ENCODE data around the gene MAP2K6. TPM values are rescaled to one million over a fixed set of nuclear protein-coding genes. Genes with fewer than 3 reads are reported as not detected.
A peak's percentile ranks its signal among the peaks of the same experiment; 100 is the strongest.

The MAP2K6 gene
- total and polyA plus RNA-seq, 2 of the 8 experiments (the other 6 are each of a cell fraction or from before 2014, with no cell fraction given), result 11.0 to 44.1 TPM

DNA sequence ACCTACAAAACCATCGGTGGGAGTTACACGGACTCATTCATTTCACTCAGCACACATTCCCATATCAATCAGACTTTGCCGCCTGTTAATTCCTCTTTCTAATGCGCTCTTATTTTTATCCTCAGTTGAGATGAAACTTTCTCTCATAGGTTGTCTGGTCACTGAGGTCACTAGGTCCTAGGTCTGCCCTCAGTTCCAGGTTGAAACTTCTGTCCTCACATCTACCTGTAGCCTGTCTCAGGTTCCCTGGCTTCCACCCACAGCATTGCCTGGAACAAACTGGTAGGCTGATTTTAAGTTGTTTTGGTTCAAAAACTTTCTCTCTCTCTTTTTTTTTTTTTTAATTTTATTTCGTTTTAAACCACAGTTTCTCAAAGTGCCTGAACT, 119.7 kb downstream of the MAP2K6 start:
- H3K56ac ChIP-seq (replicated peaks; ENCODE audit: insufficient read length, low read depth, low read length), result no peak overlapping the region
- POLR2A ChIA-PET (ENCODE audit: partially characterized antibody), result interaction anchor here (0.9 kb wide), 1 partner anchor 1494 kb away, joined by 3 read pairs; no protein-coding TSS in a partner anchor
- TF ChIP-seq EP300 (IDR thresholded peaks at IDR 0.05; ENCODE audit: borderline replicate concordance in 1 of 2, low read depth in 2 of 2, low read length in 2 of 2) (no peak), CHD1 (IDR thresholded peaks at IDR 0.05; ENCODE audit: low read depth, low read length) (no peak), SP1 (IDR thresholded peaks at IDR 0.05; ENCODE audit: low read depth, low read length) (no peak), CBX8 (IDR thresholded peaks at IDR 0.05; ENCODE audit: borderline replicate concordance, low read depth, low read length) (no peak), POU5F1 (IDR thresholded peaks at IDR 0.05; ENCODE audit: low read depth, low read length) (no peak), GABPA (IDR thresholded peaks at IDR 0.05; ENCODE audit: borderline replicate concordance, insufficient read depth, low read length) (no peak), RNF2 (IDR thresholded peaks at IDR 0.05; ENCODE audit: borderline replicate concordance, low read depth, low read length, missing control alignments, poor library complexity, severe bottlenecking) (no peak)
- TF ChIP-seq, protein P1, sequence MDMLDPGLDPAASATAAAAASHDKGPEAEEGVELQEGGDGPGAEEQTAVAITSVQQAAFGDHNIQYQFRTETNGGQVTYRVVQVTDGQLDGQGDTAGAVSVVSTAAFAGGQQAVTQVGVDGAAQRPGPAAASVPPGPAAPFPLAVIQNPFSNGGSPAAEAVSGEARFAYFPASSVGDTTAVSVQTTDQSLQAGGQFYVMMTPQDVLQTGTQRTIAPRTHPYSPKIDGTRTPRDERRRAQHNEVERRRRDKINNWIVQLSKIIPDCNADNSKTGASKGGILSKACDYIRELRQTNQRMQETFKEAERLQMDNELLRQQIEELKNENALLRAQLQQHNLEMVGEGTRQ (IDR thresholded peaks at IDR 0.05; ENCODE audit: low read length), result no peak
- TF ChIP-seq, protein P2, sequence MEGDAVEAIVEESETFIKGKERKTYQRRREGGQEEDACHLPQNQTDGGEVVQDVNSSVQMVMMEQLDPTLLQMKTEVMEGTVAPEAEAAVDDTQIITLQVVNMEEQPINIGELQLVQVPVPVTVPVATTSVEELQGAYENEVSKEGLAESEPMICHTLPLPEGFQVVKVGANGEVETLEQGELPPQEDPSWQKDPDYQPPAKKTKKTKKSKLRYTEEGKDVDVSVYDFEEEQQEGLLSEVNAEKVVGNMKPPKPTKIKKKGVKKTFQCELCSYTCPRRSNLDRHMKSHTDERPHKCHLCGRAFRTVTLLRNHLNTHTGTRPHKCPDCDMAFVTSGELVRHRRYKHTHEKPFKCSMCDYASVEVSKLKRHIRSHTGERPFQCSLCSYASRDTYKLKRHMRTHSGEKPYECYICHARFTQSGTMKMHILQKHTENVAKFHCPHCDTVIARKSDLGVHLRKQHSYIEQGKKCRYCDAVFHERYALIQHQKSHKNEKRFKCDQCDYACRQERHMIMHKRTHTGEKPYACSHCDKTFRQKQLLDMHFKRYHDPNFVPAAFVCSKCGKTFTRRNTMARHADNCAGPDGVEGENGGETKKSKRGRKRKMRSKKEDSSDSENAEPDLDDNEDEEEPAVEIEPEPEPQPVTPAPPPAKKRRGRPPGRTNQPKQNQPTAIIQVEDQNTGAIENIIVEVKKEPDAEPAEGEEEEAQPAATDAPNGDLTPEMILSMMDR (IDR thresholded peaks at IDR 0.05; ENCODE audit: control extremely low read depth in 1 of 3, insufficient read depth in 1 of 3, low read depth in 1 of 3, low read length in 3 of 3), result no peak

More for the DNA sequence above, 119.7 kb downstream of the MAP2K6 start:
- Histone ChIP-seq H3K4me2 (ENCODE audit: insufficient read depth in 1 of 2, low read depth in 2 of 2, low read length in 2 of 2) (peak overlapping the region in 1 of 2 experiments; percentile 54; a peak in 2 of 4 replicates), H3K23me2 (ENCODE audit: low read depth, low read length) (no peaks in the 10 kb centered on the region), H3K9me3 (ENCODE audit: insufficient read depth in 2 of 2, low read depth in 1 of 2, low read length in 1 of 2) (no peaks in the 10 kb centered on the region), H4K91ac (replicated peaks; ENCODE audit: insufficient read length, low read length) (peak overlapping the region; percentile 13), H3K9ac (replicated peaks in 1 of 4; ENCODE audit: extremely low read depth in 1 of 4, low read depth in 3 of 4, low read length in 3 of 4) (no peak overlapping the region), H3K18ac (ENCODE audit: extremely low read depth, low read length) (no peak overlapping the region), H3K79me2 (ENCODE audit: control insufficient read depth in 1 of 2, insufficient read depth in 2 of 2, low read length in 2 of 2) (no peaks in the 10 kb centered on the region), H2AK5ac (ENCODE audit: low read depth, low read length) (peak overlapping the region; percentile 24; the same call in 1 of the 2 replicates), H3K4me3 (ENCODE audit: extremely low read depth in 1 of 4, insufficient read depth in 2 of 4, low read depth in 3 of 4, low read length in 4 of 4) (no peak overlapping the region), H3K79me1 (ENCODE audit: low read depth, low read length) (no peaks in the 10 kb centered on the region), H3K23ac (ENCODE audit: insufficient read length) (no peak overlapping the region), H2AFZ (ENCODE audit: low read length) (no peak overlapping the region), H3K4me1 (replicated peaks in 1 of 4; ENCODE audit: control insufficient read depth in 3 of 4, insufficient read depth in 4 of 4, low read length in 3 of 4) (peaks cover 2 to 14% (median 7%) of the 10 kb centered on the region in 4 experiments; a peak in 6 of 7 replicates), H3K27ac (ENCODE audit: low read depth, low read length) (no peak overlapping the region), H4K5ac (ENCODE audit: insufficient read length, low read depth, low read length) (no peak overlapping the region), H2BK20ac (ENCODE audit: low read length) (no peak overlapping the region), H3K36me3 (ENCODE audit: control insufficient read depth in 2 of 4, insufficient read depth in 4 of 4, low read length in 3 of 4) (peaks cover 0 to 6% (median 2%) of the 10 kb centered on the region in 4 experiments; a peak in 2 of 8 replicates), H3K14ac (ENCODE audit: insufficient read length) (no peak overlapping the region), H4K20me1 (replicated peaks in 1 of 2; ENCODE audit: control insufficient read depth in 1 of 2, insufficient read depth in 2 of 2, low read length in 2 of 2) (no peaks in the 10 kb centered on the region), H4K8ac (ENCODE audit: extremely low read depth, insufficient read depth, low read length) (no peak overlapping the region), H2BK120ac (replicated peaks; ENCODE audit: low read depth, low read length) (no peak overlapping the region), H3K27me3 (replicated peaks in 1 of 4; ENCODE audit: control insufficient read depth in 3 of 4, extremely low read depth in 1 of 4, insufficient read depth in 3 of 4, low read length in 3 of 4) (no peaks in the 10 kb centered on the region), H3K4ac (replicated peaks; ENCODE audit: insufficient read length, low read depth, low read length) (no peak overlapping the region), H2BK12ac (ENCODE audit: low read depth, low read length) (no peak overlapping the region), H2BK15ac (ENCODE audit: low read length) (no peak overlapping the region), H2BK5ac (ENCODE audit: low read depth, low read length) (no peak overlapping the region)
- DNase-seq (ENCODE audit: low read depth in 1 of 2, low spot score in 2 of 2) (no peak), FAIRE-seq (peak; percentile 66)
- CTCF ChIA-PET (ENCODE audit: partially characterized antibody), result interaction anchor here (1.4 to 5.2 kb wide), 2 partner anchors 9 to 74 kb away, joined by 3 to 28 read pairs; no protein-coding TSS in a partner anchor
- WGBS, 2 experiments (ENCODE audit: extremely low coverage in 1 of 2, insufficient coverage in 1 of 2, insufficient read length in 1 of 2, insufficient replicate concordance in 2 of 2, low coverage in 1 of 2, low lambda C conversion rate in 2 of 2, missing lambda C conversion rate in 1 of 2), result 58% methylated on average over 4 of the region's 5 CpGs; no CpG with 5 or more reads in 1 of the 2 experiments

All from H1 (cell line).